ENCODE results near the gene PBLD.
"Not testable (repeated sequence)": the region's sequence is repeated elsewhere in the genome, so short reads cannot be mapped to it uniquely, and the experiment has no call there.

Gene PBLD

GRCh38 chr10:68272833-68273232, 59.9 kb downstream of the PBLD start:
- ATAC-seq (no peak), DNase-seq (no peak)
- H3K4me3 Mint-ChIP-seq: no peak overlapping the region
- H3K4me1 Mint-ChIP-seq: no peaks in the 10 kb centered on the region
- peaks cover 8% of the 10 kb centered on the region for H3K27me3 Mint-ChIP-seq
- H3K27ac Mint-ChIP-seq: no peak overlapping the region
- peaks cover 8 to 14% of the 10 kb centered on the region in 2 donors for H3K9me3 Mint-ChIP-seq

DNA sequence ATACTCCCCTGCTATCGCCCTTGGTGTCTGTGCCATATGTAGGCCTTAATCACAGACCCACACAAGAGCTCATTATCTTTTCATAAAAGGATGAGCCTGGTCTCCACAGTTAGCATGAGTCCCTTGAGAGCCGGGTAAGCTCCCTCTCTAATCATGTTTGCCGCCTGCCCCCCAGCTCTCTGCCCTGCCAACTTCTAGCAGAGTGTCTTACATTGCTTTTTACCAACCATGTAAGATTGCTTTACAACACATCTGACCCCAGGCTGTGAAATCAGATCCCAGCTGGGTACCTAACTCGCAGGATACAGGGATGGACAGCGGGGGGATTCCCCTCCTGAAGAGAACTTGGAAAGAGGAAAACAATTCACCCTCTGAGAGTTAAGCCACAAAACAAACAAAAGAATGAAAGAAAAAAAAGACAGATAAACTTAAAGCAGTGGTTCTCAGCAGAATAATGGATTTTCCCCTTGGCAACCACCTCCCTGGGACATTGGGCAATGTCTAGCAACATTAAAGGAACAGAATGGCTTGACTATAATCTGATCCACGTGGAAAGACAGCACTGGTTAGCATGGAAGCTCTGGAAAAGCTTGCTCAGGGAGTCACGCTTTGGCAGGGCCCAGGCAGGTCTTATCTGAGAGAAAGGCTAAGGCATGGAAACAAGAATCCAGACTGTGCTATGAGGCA, 61.4 kb downstream of the PBLD start:
- DNase-seq (no peak), ATAC-seq (no peak)
- Mint-ChIP-seq H3K27ac (no peak overlapping the region), H3K27me3 (peaks cover 8% of the 10 kb centered on the region), H3K4me3 (no peak overlapping the region), H3K4me1 (no peaks in the 10 kb centered on the region), H3K9me3 (no peaks in the 10 kb centered on the region)

GRCh38 chr10:68269562-68270290, 63.0 kb downstream of the PBLD start:
- peaks cover 0 to 2% of the 10 kb centered on the region in 2 donors for H3K9me3 Mint-ChIP-seq
- H3K4me3 Mint-ChIP-seq: no peak overlapping the region
- ATAC-seq (no peak), DNase-seq (no peak)
- H3K27me3 Mint-ChIP-seq: peaks cover 8% of the 10 kb centered on the region
- no peaks in the 10 kb centered on the region for H3K4me1 Mint-ChIP-seq
- no peak overlapping the region for H3K27ac Mint-ChIP-seq

- ATAC-seq (no peak), DNase-seq (no peak)
- Mint-ChIP-seq H3K27ac (no peak overlapping the region), H3K27me3 (no peaks in the 10 kb centered on the region), H3K9me3 (peaks cover 0 to 8% of the 10 kb centered on the region in 2 donors), H3K4me1 (no peaks in the 10 kb centered on the region), H3K4me3 (no peak overlapping the region)
Measured at GRCh38 chr10:68261132-68261856, 71.4 kb downstream of the PBLD start.

DNA sequence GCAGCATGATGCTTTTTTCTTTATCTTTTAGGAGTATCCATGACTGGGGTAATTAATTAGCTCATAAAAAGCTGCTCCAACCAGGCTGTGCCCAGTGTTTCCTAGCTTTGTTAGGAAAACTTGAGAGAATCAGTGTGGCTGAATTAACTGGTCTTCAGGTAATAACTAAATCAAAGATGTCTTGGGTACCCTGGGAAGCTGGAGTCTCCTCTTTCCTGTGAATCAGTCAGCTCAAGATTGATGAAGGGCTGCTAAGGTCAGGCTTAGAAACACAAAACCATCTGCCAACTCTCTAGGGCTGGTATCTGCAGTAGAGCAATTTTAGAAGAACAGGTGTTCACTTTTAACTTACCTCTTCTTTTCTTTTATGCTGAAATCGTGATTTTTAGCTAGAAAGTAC, 79.4 kb downstream of the PBLD start:
- Mint-ChIP-seq H3K9me3 (no peaks in the 10 kb centered on the region), H3K27me3 (no peaks in the 10 kb centered on the region), H3K4me3 (no peak overlapping the region), H3K27ac (no peak overlapping the region), H3K4me1 (peaks cover 8% of the 10 kb centered on the region)
- ATAC-seq: no peak
- no peak for DNase-seq

GRCh38 chr10:68251625-68252495, 80.9 kb downstream of the PBLD start:
- ATAC-seq (no peak), DNase-seq (no peak)
- Mint-ChIP-seq H3K4me1 (peaks cover 8% of the 10 kb centered on the region), H3K27me3 (no peaks in the 10 kb centered on the region), H3K27ac (no peak overlapping the region), H3K4me3 (no peak overlapping the region), H3K9me3 (no peaks in the 10 kb centered on the region)

DNA sequence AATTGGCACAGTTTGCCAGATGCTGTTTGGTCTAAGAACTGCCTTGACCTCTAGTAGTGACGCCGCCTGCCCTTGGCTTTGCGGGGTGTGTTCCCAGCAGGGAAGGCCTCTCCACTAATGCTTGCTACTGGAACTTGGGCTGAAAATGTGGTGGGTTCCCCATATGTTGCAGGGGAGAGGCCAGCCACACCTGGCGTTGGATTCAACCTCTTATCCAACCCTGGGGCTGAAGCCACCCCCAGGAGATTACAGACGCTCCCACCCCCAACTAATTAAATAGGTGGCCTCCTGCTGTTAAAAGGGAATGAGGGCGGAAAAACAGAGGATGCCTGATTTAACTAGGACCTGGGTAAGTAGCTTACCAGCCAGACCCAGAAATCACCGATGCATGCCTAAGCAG, 81.6 kb downstream of the PBLD start:
- Mint-ChIP-seq H3K9me3 (no peaks in the 10 kb centered on the region), H3K27me3 (no peaks in the 10 kb centered on the region), H3K4me1 (peaks cover 8% of the 10 kb centered on the region), H3K4me3 (no peak overlapping the region), H3K27ac (no peak overlapping the region)
- no peak for ATAC-seq
- no peak for DNase-seq

DNA sequence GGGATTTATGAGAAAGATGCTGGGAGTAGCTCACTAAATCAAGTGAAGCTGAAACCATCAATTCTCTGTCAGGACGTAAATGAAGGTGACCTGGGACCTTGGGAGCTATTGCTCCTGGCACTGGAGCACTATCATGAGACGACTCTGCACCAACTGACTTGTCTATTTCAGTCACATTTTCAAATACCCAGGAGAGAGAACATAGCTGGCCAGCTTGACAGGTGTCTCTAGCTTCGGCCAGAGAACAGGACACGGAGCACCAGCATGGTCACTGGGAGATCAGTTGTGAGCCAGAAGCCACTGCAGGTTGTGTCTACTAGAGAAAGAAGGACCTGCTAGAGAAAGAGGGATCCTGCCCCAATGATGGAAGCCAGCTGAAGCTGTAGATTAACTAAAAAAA, 83.4 kb downstream of the PBLD start:
- DNase-seq (no peak), ATAC-seq (no peak)
- Mint-ChIP-seq H3K9me3 (no peaks in the 10 kb centered on the region), H3K4me1 (peaks cover 8% of the 10 kb centered on the region), H3K27me3 (no peaks in the 10 kb centered on the region), H3K4me3 (no peak overlapping the region), H3K27ac (no peak overlapping the region)

- Mint-ChIP-seq H3K9me3 (no peaks in the 10 kb centered on the region), H3K4me3 (no peak overlapping the region), H3K27me3 (no peaks in the 10 kb centered on the region)
Measured at GRCh38 chr10:68247931-68248330, 84.8 kb downstream of the PBLD start.

GRCh38 chr10:68246397-68246796, 86.3 kb downstream of the PBLD start:
- H3K4me3 Mint-ChIP-seq, H3K27ac Mint-ChIP-seq, ATAC-seq, H3K27me3 Mint-ChIP-seq, H3K9me3 Mint-ChIP-seq, DNase-seq, H3K4me1 Mint-ChIP-seq: not testable (repeated sequence)

More at GRCh38 chr10:68247931-68248330, 84.8 kb downstream of the PBLD start:
- Mint-ChIP-seq H3K27ac (no peak overlapping the region), H3K4me1 (peaks cover 8% of the 10 kb centered on the region)
- ATAC-seq (no peak), DNase-seq (no peak)

- no peaks in the 10 kb centered on the region for H3K4me1 Mint-ChIP-seq
Measured at GRCh38 chr10:68242051-68242450, 90.7 kb downstream of the PBLD start.

GRCh38 chr10:68239596-68240150, 93.1 kb downstream of the PBLD start:
- no peaks in the 10 kb centered on the region for H3K9me3 Mint-ChIP-seq
- H3K4me1 Mint-ChIP-seq: no peaks in the 10 kb centered on the region
- H3K4me3 Mint-ChIP-seq: no peak overlapping the region
- no peaks in the 10 kb centered on the region for H3K27me3 Mint-ChIP-seq
- no peak for ATAC-seq
- no peak for DNase-seq
- no peak overlapping the region for H3K27ac Mint-ChIP-seq

More at GRCh38 chr10:68242051-68242450, 90.7 kb downstream of the PBLD start:
- Mint-ChIP-seq H3K27me3 (no peaks in the 10 kb centered on the region), H3K27ac (no peak overlapping the region), H3K4me3 (no peak overlapping the region), H3K9me3 (no peaks in the 10 kb centered on the region)
- DNase-seq: no peak
- ATAC-seq: no peak

DNA sequence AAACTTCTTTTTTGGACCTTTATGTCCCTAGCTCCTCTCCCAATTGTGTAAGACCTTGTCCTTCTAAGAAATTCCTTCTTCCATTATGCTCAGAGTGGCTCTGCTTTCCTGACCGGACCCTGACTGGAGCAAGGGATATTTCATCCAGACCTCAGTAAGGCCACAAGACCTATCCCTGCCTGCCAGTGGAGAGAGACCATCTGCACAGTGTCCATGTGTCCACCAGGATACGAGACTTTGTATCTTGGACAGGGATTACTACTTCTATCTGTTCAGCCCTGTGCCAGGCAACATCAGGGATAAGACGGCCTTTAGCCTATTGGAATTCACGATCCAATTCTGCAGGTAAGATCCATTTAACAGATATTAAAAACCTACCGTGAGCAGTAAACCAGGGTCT, 93.7 kb downstream of the PBLD start:
- Mint-ChIP-seq H3K4me3 (no peak overlapping the region), H3K27ac (no peak overlapping the region), H3K27me3 (peaks cover under 1% of the 10 kb centered on the region), H3K4me1 (no peaks in the 10 kb centered on the region), H3K9me3 (no peaks in the 10 kb centered on the region)
- DNase-seq (no peak), ATAC-seq (no peak)

GRCh38 chr10:68238371-68238770, 94.4 kb downstream of the PBLD start:
- Mint-ChIP-seq H3K4me1 (no peaks in the 10 kb centered on the region), H3K27ac (no peak overlapping the region), H3K27me3 (peaks cover 8% of the 10 kb centered on the region), H3K9me3 (no peaks in the 10 kb centered on the region), H3K4me3 (no peak overlapping the region)
- no peak for ATAC-seq
- no peak for DNase-seq

DNA sequence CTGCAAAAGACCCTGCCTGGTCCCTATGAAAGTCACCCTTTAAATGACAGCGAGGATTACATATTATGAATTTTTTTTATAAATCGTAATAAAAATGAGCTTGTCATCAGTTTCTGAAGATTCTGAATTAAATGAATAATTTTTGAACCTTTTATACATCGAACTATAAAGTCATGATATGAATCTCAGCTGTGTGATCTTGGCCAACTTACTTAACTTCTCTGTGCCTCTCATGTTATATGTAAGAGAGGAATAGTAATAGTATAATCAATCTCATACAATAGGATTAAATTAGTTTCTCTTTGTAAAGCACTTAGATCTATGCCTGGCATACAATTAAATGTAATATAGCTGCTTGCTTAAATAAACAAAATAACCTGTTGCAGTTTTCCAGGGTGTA, 95.6 kb downstream of the PBLD start:
- no peak overlapping the region for H3K4me3 Mint-ChIP-seq
- DNase-seq (no peak), ATAC-seq (no peak)
- H3K27me3 Mint-ChIP-seq: peaks cover 17% of the 10 kb centered on the region
- no peaks in the 10 kb centered on the region for H3K4me1 Mint-ChIP-seq
- H3K9me3 Mint-ChIP-seq: no peaks in the 10 kb centered on the region
- H3K27ac Mint-ChIP-seq: no peak overlapping the region
